Left ventricle myocardium inferior (tissue), 1 donor: ENCODE data around the gene MTF2. TPM values are rescaled to one million over a fixed set of nuclear protein-coding genes. Genes with fewer than 3 reads are reported as not detected.

Experiments
- DNase-seq: peaks from one replicate; pipeline ENCODE4 v3.0.0-alpha.2; 2020
- H3K27ac ChIP-seq: fragments of 200-600 bp; replicated peaks from 2 replicates; pipeline ENCODE4 v1.8.0; 2021
- H3K27me3 ChIP-seq: fragments of 200-600 bp; 2 replicates; pipeline ENCODE4 v1.8.0; 2021; ENCODE audit warnings: low read depth
- H3K36me3 ChIP-seq: fragments of 200-600 bp; 2 replicates; pipeline ENCODE4 v1.8.0; 2021
- H3K4me1 ChIP-seq: fragments of 200-600 bp; 2 replicates; pipeline ENCODE4 v1.8.0; 2021
- H3K4me3 ChIP-seq: fragments of 200-600 bp; 2 replicates; pipeline ENCODE4 v1.8.0; 2021; ENCODE audit warnings: mild to moderate bottlenecking, moderate library complexity
- H3K9me3 ChIP-seq: fragments of 200-600 bp; replicated peaks from 2 replicates; pipeline ENCODE4 v1.8.0; 2021
- intact Hi-C: fragments of 100-400 bp; cut with micrococcal nuclease; formaldehyde crosslinking; loops from one replicate; pipeline ENCODE4 v1.11.0; 2022
- total RNA-seq: library from RNA; stranded (reverse); fragmentation: NEBNext Ultra II Directional; extraction: Animal tissue kit (Norgen Biotek cat#: 25700); gene quantifications from one replicate; pipeline ENCODE4 v1.2.1, GENCODE V29; 2021
- TF ChIP-seq, protein P1 (sequence below): fragments of 200-600 bp; IDR thresholded peaks from 2 replicates; pipeline ENCODE4 v1.8.0; 2021; ENCODE audit warnings: antibody characterized with exemption, mild to moderate bottlenecking, borderline replicate concordance
- donor health status: DM: no; HTN: yes; CAD: no; lungs with severe emphysema.

The MTF2 gene
- total RNA-seq, 1 donor from 2014 or later: 5.6 TPM

DNA sequence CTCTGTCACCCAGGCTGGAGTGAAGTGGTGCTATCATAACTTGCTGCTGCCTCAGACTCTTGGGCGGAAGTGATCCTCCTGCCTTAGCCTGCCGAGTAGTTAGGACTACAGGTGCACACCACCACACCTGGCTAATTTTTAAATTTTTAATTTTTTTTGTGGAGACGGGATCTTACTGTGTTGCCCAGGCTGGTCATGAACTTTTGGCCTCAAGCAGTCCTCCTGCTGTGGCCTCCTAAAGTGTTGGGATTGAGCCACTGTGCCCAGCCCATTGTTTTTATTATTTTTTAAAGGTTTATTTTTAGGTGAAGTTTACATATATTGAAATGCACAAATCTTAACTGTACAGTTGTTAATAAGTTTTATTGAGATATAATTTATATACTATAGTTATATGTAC is 3.2 kb downstream of the MTF2 start:
- H3K36me3 ChIP-seq: peaks cover 25% of the 10 kb centered on the region
- peaks cover 13% of the 10 kb centered on the region for H3K9me3 ChIP-seq
- intact Hi-C loops: no loop called here
- no peak for DNase-seq
- H3K4me3 ChIP-seq: no peak overlapping the region
- TF ChIP-seq, protein P1, sequence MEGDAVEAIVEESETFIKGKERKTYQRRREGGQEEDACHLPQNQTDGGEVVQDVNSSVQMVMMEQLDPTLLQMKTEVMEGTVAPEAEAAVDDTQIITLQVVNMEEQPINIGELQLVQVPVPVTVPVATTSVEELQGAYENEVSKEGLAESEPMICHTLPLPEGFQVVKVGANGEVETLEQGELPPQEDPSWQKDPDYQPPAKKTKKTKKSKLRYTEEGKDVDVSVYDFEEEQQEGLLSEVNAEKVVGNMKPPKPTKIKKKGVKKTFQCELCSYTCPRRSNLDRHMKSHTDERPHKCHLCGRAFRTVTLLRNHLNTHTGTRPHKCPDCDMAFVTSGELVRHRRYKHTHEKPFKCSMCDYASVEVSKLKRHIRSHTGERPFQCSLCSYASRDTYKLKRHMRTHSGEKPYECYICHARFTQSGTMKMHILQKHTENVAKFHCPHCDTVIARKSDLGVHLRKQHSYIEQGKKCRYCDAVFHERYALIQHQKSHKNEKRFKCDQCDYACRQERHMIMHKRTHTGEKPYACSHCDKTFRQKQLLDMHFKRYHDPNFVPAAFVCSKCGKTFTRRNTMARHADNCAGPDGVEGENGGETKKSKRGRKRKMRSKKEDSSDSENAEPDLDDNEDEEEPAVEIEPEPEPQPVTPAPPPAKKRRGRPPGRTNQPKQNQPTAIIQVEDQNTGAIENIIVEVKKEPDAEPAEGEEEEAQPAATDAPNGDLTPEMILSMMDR: no peak
- no peak overlapping the region for H3K27ac ChIP-seq
- H3K27me3 ChIP-seq: no peaks in the 10 kb centered on the region
- H3K4me1 ChIP-seq: peaks cover 37% of the 10 kb centered on the region

DNA sequence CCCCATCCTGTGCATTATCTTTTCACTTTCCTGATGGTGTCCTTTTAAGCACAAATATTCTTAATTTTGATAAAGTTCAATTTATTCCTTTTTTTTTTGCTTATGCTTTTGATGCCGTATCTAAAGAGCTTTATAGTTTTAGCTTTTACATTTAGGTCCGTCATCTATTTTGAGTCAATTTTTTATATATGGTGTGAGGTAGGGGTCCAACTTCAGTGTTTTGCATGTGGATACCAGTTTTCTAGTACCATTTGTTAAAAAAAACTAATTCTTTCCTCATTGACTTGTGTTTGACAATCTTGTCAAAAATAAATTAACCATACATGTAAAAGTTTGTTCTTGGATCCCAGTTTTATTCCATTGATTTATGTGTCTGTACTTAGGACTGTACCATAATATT is 4.9 kb downstream of the MTF2 start:
- Histone ChIP-seq H3K36me3 (peaks cover 25% of the 10 kb centered on the region), H3K27me3 (no peaks in the 10 kb centered on the region), H3K4me1 (peaks cover 29% of the 10 kb centered on the region), H3K27ac (no peak overlapping the region), H3K9me3 (peaks cover 13% of the 10 kb centered on the region), H3K4me3 (no peak overlapping the region)
- intact Hi-C loops: no loop called here
- no peak for DNase-seq
- TF ChIP-seq, protein P1: no peak

DNA sequence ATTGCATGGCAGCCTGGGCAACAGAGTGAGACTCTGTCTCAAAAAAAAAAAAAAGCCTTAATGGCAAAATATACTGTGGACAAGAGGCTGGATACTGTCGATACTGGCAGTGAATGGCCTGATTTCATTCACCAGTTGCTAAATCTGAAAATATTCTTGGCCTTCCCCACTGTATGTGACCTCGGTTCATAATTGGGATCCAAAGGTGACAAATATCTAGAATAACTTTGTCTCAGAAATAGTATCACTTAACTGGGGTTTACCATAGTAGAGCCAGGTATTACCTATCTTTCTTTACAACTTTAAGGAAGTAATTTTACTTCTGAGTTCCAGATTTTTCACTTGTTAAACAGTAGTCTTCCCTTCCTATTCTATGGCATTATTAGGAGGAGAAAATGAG is 8.4 kb downstream of the MTF2 start:
- TF ChIP-seq, protein P1: no peak
- Histone ChIP-seq H3K4me1 (no peaks in the 10 kb centered on the region), H3K36me3 (peaks cover 25% of the 10 kb centered on the region), H3K9me3 (peaks cover 13% of the 10 kb centered on the region), H3K27ac (no peak overlapping the region), H3K4me3 (no peak overlapping the region), H3K27me3 (no peaks in the 10 kb centered on the region)
- no peak for DNase-seq
- intact Hi-C loops: no loop called here

DNA sequence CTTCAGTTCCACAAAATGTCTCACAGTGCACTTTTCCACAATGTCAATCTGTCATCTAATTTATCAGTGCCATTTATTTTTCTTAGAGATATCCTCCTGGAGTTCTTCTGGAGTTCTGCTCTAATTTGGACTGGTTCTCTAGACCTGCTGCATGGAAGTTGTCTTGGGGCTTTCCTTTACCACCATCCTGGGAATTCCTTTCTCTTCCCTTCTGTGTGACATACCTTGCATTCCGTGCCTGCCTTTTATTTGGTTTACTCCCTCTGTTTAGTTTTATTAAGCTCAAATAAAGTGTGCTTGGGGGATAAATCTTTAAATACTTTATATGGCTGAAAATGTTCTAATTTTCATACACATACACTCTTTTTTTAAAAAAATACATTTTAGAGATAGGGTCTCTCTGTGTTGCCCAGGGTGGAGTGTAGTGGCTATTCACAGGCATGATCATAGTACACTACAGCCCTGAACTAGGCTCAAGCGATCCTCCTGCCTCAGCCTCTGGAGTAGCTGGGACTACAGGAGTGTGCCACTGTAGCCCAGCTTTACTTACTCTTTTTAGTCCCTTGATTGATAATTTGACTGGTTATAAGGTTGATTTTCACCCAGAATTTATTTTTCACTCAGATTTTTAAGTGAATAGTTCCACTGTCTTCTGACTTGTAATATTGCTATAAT is 14.4 kb downstream of the MTF2 start:
- intact Hi-C loops: no loop called here
- no peaks in the 10 kb centered on the region for H3K27me3 ChIP-seq
- H3K4me3 ChIP-seq: no peak overlapping the region
- DNase-seq: no peak
- H3K27ac ChIP-seq: no peak overlapping the region
- no peaks in the 10 kb centered on the region for H3K36me3 ChIP-seq
- no peaks in the 10 kb centered on the region for H3K9me3 ChIP-seq
- TF ChIP-seq, protein P1: no peak
- no peaks in the 10 kb centered on the region for H3K4me1 ChIP-seq

DNA sequence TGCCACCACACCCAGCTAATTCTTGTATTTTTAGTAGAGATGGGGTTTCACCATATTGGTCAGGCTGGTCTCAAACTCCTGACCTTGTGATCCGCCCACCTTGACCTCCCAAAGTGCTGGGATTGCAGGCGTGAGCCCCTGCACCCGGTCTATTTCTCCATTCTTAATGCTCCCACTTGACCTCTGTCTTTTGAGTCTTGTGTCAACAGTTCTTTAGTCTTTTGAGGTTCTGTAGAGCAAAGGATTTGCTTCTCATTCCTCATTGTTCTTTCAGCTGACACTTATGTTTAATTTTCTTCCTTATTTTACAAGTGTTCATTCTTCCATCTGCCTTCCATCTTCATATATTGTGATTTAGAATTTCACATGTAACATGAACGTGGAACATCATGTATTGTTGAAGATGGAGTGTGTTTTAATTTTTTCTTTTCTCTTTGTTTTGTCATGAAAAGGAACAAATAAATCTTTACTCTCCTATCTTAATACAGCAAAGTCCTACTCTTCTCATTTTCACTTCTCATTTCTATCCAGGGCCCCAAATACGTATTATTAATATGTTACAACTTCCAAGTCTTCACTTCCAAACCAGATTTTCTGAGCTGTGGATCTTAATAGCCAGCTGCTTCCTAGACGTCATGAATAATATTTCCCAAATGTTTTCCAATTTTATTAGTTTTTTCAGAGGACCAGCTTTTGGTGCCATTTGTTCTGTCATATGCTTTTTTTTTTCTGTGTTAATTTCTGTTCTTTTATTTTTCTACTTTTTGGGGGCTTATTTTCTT is 16.9 kb downstream of the MTF2 start:
- Histone ChIP-seq H3K36me3 (no peaks in the 10 kb centered on the region), H3K9me3 (no peaks in the 10 kb centered on the region), H3K4me1 (peaks cover 14% of the 10 kb centered on the region), H3K27me3 (no peaks in the 10 kb centered on the region), H3K4me3 (no peak overlapping the region), H3K27ac (no peak overlapping the region)
- DNase-seq: no peak
- TF ChIP-seq, protein P1: no peak
- intact Hi-C loops: no loop called here
